ENCODE measurements around the gene ABHD12. TPM values are rescaled to one million over a fixed set of nuclear protein-coding genes. Genes with fewer than 3 reads are reported as not detected.
A peak's percentile ranks its signal among the peaks of the same experiment; 100 is the strongest.

ABHD12 gene
- total RNA-seq (2014; rRNA removed) = 48.3 and 64.2 TPM in 2 replicates
- percentile 73 among the genes with signal in this experiment for Bru-seq, nascent RNA
- percentile 62 among the genes with signal in this experiment for BruChase-seq, experiment 1, labeled RNA remaining after a 6-hour chase
- BruChase-seq, experiment 2, labeled RNA remaining after a 2-hour chase = percentile 65 among the genes with signal in this experiment
- long read RNA-seq, transcript ABHD12-201 (13 exons, 2,117 nt) = major isoform, 233 of 389 reads
- long read RNA-seq, transcript ABHD12-202 (13 exons, 1,725 nt) = minor isoform, 56 of 389 reads
- long read RNA-seq, partial matches to known transcripts = 17 of 389 reads
- long read RNA-seq, other reads (novel, unspliced or antisense) = 83 of 389 reads

GRCh38 chr20:25390538-25391528 is at the start of gene ABHD12:
Gene ABHD12, minus strand, starts transcription at chr20:25390835. Its CDS starts 132 bp downstream, at chr20:25390703.
- peak within 1 kb of the TSS; percentile 84 for H3K9ac ChIP-seq (ENCODE audit: low read length)
- BruUV-seq (replicated peaks) = TSS peak; percentile 94
- TF ChIP-seq, protein P1, sequence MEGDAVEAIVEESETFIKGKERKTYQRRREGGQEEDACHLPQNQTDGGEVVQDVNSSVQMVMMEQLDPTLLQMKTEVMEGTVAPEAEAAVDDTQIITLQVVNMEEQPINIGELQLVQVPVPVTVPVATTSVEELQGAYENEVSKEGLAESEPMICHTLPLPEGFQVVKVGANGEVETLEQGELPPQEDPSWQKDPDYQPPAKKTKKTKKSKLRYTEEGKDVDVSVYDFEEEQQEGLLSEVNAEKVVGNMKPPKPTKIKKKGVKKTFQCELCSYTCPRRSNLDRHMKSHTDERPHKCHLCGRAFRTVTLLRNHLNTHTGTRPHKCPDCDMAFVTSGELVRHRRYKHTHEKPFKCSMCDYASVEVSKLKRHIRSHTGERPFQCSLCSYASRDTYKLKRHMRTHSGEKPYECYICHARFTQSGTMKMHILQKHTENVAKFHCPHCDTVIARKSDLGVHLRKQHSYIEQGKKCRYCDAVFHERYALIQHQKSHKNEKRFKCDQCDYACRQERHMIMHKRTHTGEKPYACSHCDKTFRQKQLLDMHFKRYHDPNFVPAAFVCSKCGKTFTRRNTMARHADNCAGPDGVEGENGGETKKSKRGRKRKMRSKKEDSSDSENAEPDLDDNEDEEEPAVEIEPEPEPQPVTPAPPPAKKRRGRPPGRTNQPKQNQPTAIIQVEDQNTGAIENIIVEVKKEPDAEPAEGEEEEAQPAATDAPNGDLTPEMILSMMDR (conservative IDR thresholded peaks at IDR 0.05; ENCODE audit: low read depth, low read length) = no peak
- TF ChIP-seq EZH2 (IDR thresholded peaks at IDR 0.05; ENCODE audit: low read length, unreplicated experiment) (no peak), EZH2phosphoT487 (IDR thresholded peaks at IDR 0.05; ENCODE audit: borderline replicate concordance, low read length) (no peak)

DNA sequence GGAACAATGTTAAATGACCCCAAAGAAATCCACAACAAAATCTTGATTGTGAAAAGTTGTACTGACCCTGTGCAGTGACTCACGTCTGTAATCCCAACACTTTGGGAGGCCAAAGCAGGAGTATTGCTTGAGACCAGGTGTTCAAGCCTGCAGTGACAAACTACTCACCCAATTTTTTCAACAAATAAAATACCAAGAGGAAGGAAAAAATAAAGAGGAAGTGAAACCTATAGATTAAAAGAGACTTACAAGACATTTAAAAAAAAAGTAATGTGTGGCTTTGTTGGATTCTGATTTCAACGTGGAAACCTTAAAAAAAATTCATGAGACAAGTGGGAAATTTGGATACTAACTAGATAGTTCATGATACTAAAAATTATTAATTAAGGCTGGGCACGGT is 48.7 kb upstream of the ABHD12 start:
- CTCF ChIA-PET = no interaction called here
- POLR2A ChIA-PET (ENCODE audit: unreplicated experiment) = no interaction called here
- H3K27me3 ChIP-seq (ENCODE audit: low read length) = no peaks in the 10 kb centered on the region
- H3K9ac ChIP-seq (ENCODE audit: low read length) = no peak overlapping the region
- BruUV-seq (replicated peaks) = no TSS peak
- no peak overlapping the region for H2AFZ ChIP-seq (ENCODE audit: low read length)
- no peaks in the 10 kb centered on the region for H3K79me2 ChIP-seq (ENCODE audit: low read length)
- H3F3A ChIP-seq (ENCODE audit: low read length, unreplicated experiment) = no peaks in the 10 kb centered on the region
- ATAC-seq (no peak), DNase-seq (no peak)
- no peaks in the 10 kb centered on the region for H3K4me1 ChIP-seq (ENCODE audit: insufficient read depth, low read length)
- no peak overlapping the region for H3K27ac ChIP-seq (ENCODE audit: low read length)
- intact Hi-C loops (cut with micrococcal nuclease) = no loop called here
- TF ChIP-seq EZH2 (IDR thresholded peaks at IDR 0.05; ENCODE audit: low read length, unreplicated experiment) = no peak
- TF ChIP-seq, protein P1 (conservative IDR thresholded peaks at IDR 0.05; ENCODE audit: low read depth, low read length) = no peak
- TF ChIP-seq EZH2phosphoT487 (IDR thresholded peaks at IDR 0.05; ENCODE audit: borderline replicate concordance, low read length) = no peak
- H3K9me2 ChIP-seq (replicated peaks; ENCODE audit: low read length) = no peaks in the 10 kb centered on the region
- no peak overlapping the region for H3K4me2 ChIP-seq (ENCODE audit: low read length)
- H4K20me1 ChIP-seq (ENCODE audit: low read length) = no peaks in the 10 kb centered on the region
- H3K4me3 ChIP-seq (ENCODE audit: low read length) = no peak overlapping the region
- H3K36me3 ChIP-seq (ENCODE audit: low read depth, low read length) = peaks cover 43% of the 10 kb centered on the region
- no peaks in the 10 kb centered on the region for H3K9me3 ChIP-seq (ENCODE audit: low read length)

More at GRCh38 chr20:25390538-25391528, at the start of gene ABHD12:
- Histone ChIP-seq H3K4me1 (ENCODE audit: insufficient read depth, low read length) (peaks cover 23% of the 10 kb centered on the region), H3K4me3 (ENCODE audit: low read length) (peak within 1 kb of the TSS; percentile 98), H3K9me3 (ENCODE audit: low read length) (no peaks in the 10 kb centered on the region), H3F3A (ENCODE audit: low read length, unreplicated experiment) (no peaks in the 10 kb centered on the region), H3K27ac (ENCODE audit: low read length) (peak within 1 kb of the TSS; percentile 47), H3K79me2 (ENCODE audit: low read length) (peaks cover 41% of the 10 kb centered on the region), H3K27me3 (ENCODE audit: low read length) (no peaks in the 10 kb centered on the region), H3K4me2 (ENCODE audit: low read length) (peak within 1 kb of the TSS; percentile 91), H4K20me1 (ENCODE audit: low read length) (no peaks in the 10 kb centered on the region), H3K36me3 (ENCODE audit: low read depth, low read length) (no peaks in the 10 kb centered on the region), H2AFZ (ENCODE audit: low read length) (peak within 1 kb of the TSS; percentile 89), H3K9me2 (replicated peaks; ENCODE audit: low read length) (no peaks in the 10 kb centered on the region)
- intact Hi-C loops (cut with micrococcal nuclease) = loop anchor here (1.0 to 10.0 kb wide), 3 partner anchors 8 to 196 kb away; partner anchors contain the start of gene ENTPD6
- DNase-seq (peak; percentile 98), ATAC-seq (peak; percentile 87)
- CTCF ChIA-PET = interaction anchor here (0.6 to 0.9 kb wide), 7 partner anchors 8 to 398 kb away, joined by 3 to 9 read pairs (median 4); no protein-coding TSS in a partner anchor
- POLR2A ChIA-PET (ENCODE audit: unreplicated experiment) = interaction anchor here (0.6 kb wide), 2 partner anchors 34 to 81 kb away, joined by 3 to 13 read pairs; no protein-coding TSS in a partner anchor

Measured in PC-3 (cell line).